Caco-2 (cell line): ENCODE data around the gene CPED1. TPM values are rescaled to one million over a fixed set of nuclear protein-coding genes. Genes with fewer than 3 reads are reported as not detected.

Experiments used
- BruUV-seq: library from RNA; stranded (reverse); fragments of 400-500 nt; replicated peaks from 2 replicates; lab custom pipeline; 2021; lab: Mats Ljungman, UMichigan
- CTCF ChIA-PET: fragments of 300-600 bp; sonication (Branson Sonifier 250); formaldehyde crosslinking; loops from one replicate; lab custom pipeline; 2022; ENCODE audit warnings: antibody characterized with exemption; lab: Charles Lee
- POLR2A ChIA-PET: fragments of 300-600 bp; sonication (Branson Sonifier 250); formaldehyde crosslinking; loops from one replicate; lab custom pipeline; 2022; ENCODE audit warnings: antibody characterized with exemption; lab: Charles Lee
- DNase-seq, 2 experiments: peaks; one replicate each; pipeline versions ENCODE4 v3.0.0 to v3.0.0-alpha.2; 2020 to 2022
- H3K27me3 ChIP-seq: replicated peaks from 2 replicates; pipeline ENCODE4 v1.6.0; 2011; ENCODE audit warnings: low read length; ENCODE audit not compliant: control insufficient read depth, insufficient read depth
- H3K36me3 ChIP-seq: 2 replicates; pipeline ENCODE4 v1.5.1; 2011; ENCODE audit warnings: low read length; ENCODE audit not compliant: control insufficient read depth, insufficient read depth
- H3K4me1 ChIP-seq: fragments of 250-450 bp; sonication (Bioruptor Pico); 2 replicates; pipeline ENCODE4 v1.5.1; 2020; ENCODE audit warnings: mild to moderate bottlenecking
- H3K4me3 ChIP-seq: 2 replicates; pipeline ENCODE4 v1.5.1; 2011; ENCODE audit warnings: low read depth, mild to moderate bottlenecking, control low read depth, low read length
- H3K9me3 ChIP-seq: fragments of 250-450 bp; sonication (Bioruptor Pico); 2 replicates; pipeline ENCODE4 v1.5.1; 2020; ENCODE audit warnings: mild to moderate bottlenecking, moderate library complexity
- H3K27ac Mint-ChIP-seq: one replicate; pipeline ENCODE4 v1.8.0; 2022; ENCODE audit warnings: mixed read lengths; ENCODE audit not compliant: unreplicated experiment
- H3K27me3 Mint-ChIP-seq: one replicate; pipeline ENCODE4 v1.8.0; 2022; ENCODE audit warnings: mixed read lengths; ENCODE audit not compliant: insufficient read depth, unreplicated experiment
- H3K36me3 Mint-ChIP-seq: one replicate; pipeline ENCODE4 v1.8.0; 2022; ENCODE audit warnings: mild to moderate bottlenecking, mixed read lengths; ENCODE audit not compliant: insufficient read depth, unreplicated experiment
- H3K4me1 Mint-ChIP-seq: one replicate; pipeline ENCODE4 v1.8.0; 2022; ENCODE audit warnings: low read depth, mixed read lengths; ENCODE audit not compliant: unreplicated experiment
- H3K4me3 Mint-ChIP-seq: one replicate; pipeline ENCODE4 v1.8.0; 2022; ENCODE audit warnings: mild to moderate bottlenecking, moderate library complexity, mixed read lengths; ENCODE audit not compliant: unreplicated experiment
- H3K9me3 Mint-ChIP-seq: one replicate; pipeline ENCODE4 v1.8.0; 2022; ENCODE audit warnings: mixed read lengths; ENCODE audit not compliant: unreplicated experiment
- CTCF ChIP-seq, 2 experiments: fragments of 200-600 bp in 1 of 2; IDR thresholded peaks; 1 replicate in 1 of 2; 2 replicates in 1 of 2; pipeline versions ENCODE4 v1.5.1 to v1.8.0; 2011 to 2022; ENCODE audit warnings: antibody characterized with exemption in 1 of 2, control low read depth in 1 of 2, inconsistent platforms in 1 of 2, low read depth in 1 of 2, low read length in 1 of 2, mild to moderate bottlenecking in 1 of 2, moderate library complexity in 1 of 2; ENCODE audit not compliant: insufficient read depth in 1 of 2, severe bottlenecking in 1 of 2, unreplicated experiment in 1 of 2
- intact Hi-C: fragments of 100-400 bp; cut with micrococcal nuclease; formaldehyde crosslinking; loops from one replicate; pipeline ENCODE4 v1.10.0; 2022; ENCODE audit not compliant: unreplicated experiment
- total RNA-seq: library from RNA; stranded (reverse); gene quantifications from 2 replicates; pipeline ENCODE4 v1.2.3, GENCODE V29; 2022

The CPED1 gene
- total RNA-seq, 1 experiment from 2014 or later: 0.23 TPM

GRCh38 chr7:121306565-121306964 is 318.1 kb downstream of the CPED1 start:
- CTCF ChIA-PET: no interaction called here
- Histone ChIP-seq H3K36me3 (no peaks in the 10 kb centered on the region), H3K4me3 (no peak overlapping the region), H3K9me3 (peaks cover 4% of the 10 kb centered on the region; the same call in 1 of the 2 replicates), H3K27me3 (no peaks in the 10 kb centered on the region), H3K4me1 (no peaks in the 10 kb centered on the region)
- H3K27me3 Mint-ChIP-seq: peaks cover 16% of the 10 kb centered on the region
- no TSS peak for BruUV-seq
- no peaks in the 10 kb centered on the region for H3K4me1 Mint-ChIP-seq
- no peak overlapping the region for H3K27ac Mint-ChIP-seq
- no peak for TF ChIP-seq CTCF (IDR thresholded peaks at IDR 0.05; ENCODE audit: insufficient read depth in 1 of 2, low read depth in 1 of 2, low read length in 1 of 2, severe bottlenecking in 1 of 2, unreplicated experiment in 1 of 2)
- POLR2A ChIA-PET: no interaction called here
- peaks cover 11% of the 10 kb centered on the region for H3K9me3 Mint-ChIP-seq
- intact Hi-C loops: no loop called here
- no peak for DNase-seq
- no peaks in the 10 kb centered on the region for H3K36me3 Mint-ChIP-seq
- no peak overlapping the region for H3K4me3 Mint-ChIP-seq

- ChIA-PET CTCF (no interaction called here), POLR2A (no interaction called here)
- Histone ChIP-seq H3K9me3 (peaks cover 4% of the 10 kb centered on the region; the same call in 1 of the 2 replicates), H3K4me1 (no peaks in the 10 kb centered on the region), H3K27me3 (no peaks in the 10 kb centered on the region), H3K4me3 (no peak overlapping the region), H3K36me3 (no peaks in the 10 kb centered on the region)
- DNase-seq: no peak
- Mint-ChIP-seq H3K4me3 (no peak overlapping the region), H3K27ac (no peak overlapping the region), H3K36me3 (no peaks in the 10 kb centered on the region), H3K9me3 (peaks cover 11% of the 10 kb centered on the region), H3K27me3 (peaks cover 15% of the 10 kb centered on the region), H3K4me1 (no peaks in the 10 kb centered on the region)
- TF ChIP-seq CTCF (IDR thresholded peaks at IDR 0.05; ENCODE audit: insufficient read depth in 1 of 2, low read depth in 1 of 2, low read length in 1 of 2, severe bottlenecking in 1 of 2, unreplicated experiment in 1 of 2): no peak
- BruUV-seq: no TSS peak
- intact Hi-C loops: no loop called here
Measured at GRCh38 chr7:121307021-121307574, 318.6 kb downstream of the CPED1 start.

GRCh38 chr7:121313220-121313792 is 324.8 kb downstream of the CPED1 start:
- Mint-ChIP-seq H3K4me3 (no peak overlapping the region), H3K9me3 (peaks cover 11% of the 10 kb centered on the region), H3K27me3 (peaks cover 13% of the 10 kb centered on the region), H3K36me3 (no peaks in the 10 kb centered on the region), H3K4me1 (no peaks in the 10 kb centered on the region), H3K27ac (no peak overlapping the region)
- Histone ChIP-seq H3K36me3 (no peaks in the 10 kb centered on the region), H3K9me3 (peaks cover 4% of the 10 kb centered on the region; the same call in 1 of the 2 replicates), H3K4me1 (no peaks in the 10 kb centered on the region), H3K4me3 (no peak overlapping the region), H3K27me3 (no peaks in the 10 kb centered on the region)
- ChIA-PET CTCF (no interaction called here), POLR2A (no interaction called here)
- no peak for DNase-seq
- no peak for TF ChIP-seq CTCF (IDR thresholded peaks at IDR 0.05; ENCODE audit: insufficient read depth in 1 of 2, low read depth in 1 of 2, low read length in 1 of 2, severe bottlenecking in 1 of 2, unreplicated experiment in 1 of 2)
- BruUV-seq: no TSS peak
- intact Hi-C loops: no loop called here
